GM19452 (cell line): ENCODE data around the gene VPS45.
"Not testable (repeated sequence)": the region's sequence is repeated elsewhere in the genome, so short reads cannot be mapped to it uniquely, and the experiment has no call there.

Source experiments
- ATAC-seq: cut with Tn5 transposase; IDR thresholded peaks from one replicate; pipeline ENCODE4 v1.9.1; 2021; ENCODE audit not compliant: unreplicated experiment

VPS45 gene

DNA sequence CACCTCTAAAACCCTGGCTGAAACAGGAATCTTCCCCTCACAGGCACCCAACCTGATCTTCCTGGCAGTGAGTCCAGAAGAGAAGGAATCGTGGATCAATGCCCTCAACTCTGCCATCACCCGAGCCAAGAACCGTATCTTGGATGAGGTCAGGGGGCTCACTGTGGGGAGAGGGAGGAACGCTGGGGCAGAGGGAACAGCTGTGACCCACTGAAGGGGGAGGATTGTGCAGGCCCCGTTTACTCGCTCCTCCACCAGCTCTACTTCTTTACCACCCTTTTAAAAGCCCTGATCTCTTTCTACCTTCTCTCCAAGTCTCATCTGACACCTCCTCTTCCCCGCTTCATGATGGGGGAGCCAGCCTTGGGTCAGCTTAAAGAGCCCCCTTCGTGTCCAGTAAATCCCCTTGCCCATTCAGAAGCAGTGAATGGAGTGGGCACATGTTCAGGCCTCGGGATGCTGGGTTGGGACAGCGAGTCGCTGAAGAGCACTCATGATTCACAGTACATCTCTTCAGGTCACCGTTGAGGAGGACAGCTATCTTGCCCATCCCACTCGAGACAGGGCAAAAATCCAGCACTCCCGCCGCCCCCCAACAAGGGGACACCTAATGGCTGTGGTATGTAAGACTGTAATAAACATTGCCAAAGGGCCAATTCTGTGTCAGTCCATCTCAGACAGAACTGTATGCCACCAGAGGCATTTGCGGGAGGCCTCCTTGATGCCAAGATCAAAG is 89.5 kb downstream of the VPS45 start:
- ATAC-seq, result no peak

DNA sequence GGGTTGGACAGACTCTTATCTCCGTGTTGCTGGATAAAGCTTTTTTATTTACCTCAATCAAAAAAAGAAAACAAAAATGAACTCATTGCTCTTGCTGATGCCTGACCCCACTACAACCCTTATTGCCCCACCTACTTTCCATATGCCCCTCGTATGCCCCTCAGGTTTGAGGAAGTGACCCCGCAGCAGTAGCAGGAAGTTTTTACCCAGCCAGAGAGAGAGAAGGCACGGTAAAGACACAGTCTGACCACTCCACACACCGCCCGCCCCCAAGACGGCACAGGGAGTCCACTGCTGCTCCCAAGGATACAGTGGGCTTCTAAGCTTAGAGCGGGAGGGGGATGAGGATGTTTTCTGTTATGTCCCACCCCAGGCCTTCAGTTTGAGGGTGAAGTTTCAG is 92.0 kb downstream of the VPS45 start:
- no peak for ATAC-seq

DNA sequence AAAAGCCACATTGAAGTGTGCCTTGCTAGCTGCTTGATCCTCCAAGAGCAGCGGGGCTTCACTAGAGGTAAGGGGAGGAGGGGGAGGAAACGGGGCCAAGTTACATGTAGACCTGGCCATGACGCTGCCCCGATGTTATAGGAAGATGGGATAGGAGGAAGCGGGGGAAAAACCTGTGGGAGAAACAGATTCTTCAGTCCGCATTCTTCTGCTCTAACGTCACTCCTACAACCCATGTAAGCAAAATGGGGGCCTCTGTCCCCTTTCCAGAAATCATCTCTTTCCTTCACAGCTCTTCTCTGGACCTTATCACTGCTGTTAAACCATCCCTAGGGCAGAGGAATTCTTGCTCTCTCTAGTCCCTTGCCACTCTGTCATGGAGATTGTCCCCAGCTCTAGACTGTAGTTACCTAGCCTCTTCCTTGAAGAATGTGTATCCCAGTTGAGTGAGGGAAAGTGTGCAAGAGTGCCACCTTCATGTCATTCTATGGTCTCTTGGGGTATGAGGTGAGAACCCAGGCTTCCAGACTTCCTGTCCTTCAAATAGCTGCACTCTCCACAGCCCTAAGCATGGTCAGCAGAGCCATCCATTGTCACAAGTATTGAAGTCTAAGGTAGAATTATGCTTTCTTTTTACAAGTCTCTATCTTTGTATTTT is 93.5 kb downstream of the VPS45 start:
- no peak for ATAC-seq

DNA sequence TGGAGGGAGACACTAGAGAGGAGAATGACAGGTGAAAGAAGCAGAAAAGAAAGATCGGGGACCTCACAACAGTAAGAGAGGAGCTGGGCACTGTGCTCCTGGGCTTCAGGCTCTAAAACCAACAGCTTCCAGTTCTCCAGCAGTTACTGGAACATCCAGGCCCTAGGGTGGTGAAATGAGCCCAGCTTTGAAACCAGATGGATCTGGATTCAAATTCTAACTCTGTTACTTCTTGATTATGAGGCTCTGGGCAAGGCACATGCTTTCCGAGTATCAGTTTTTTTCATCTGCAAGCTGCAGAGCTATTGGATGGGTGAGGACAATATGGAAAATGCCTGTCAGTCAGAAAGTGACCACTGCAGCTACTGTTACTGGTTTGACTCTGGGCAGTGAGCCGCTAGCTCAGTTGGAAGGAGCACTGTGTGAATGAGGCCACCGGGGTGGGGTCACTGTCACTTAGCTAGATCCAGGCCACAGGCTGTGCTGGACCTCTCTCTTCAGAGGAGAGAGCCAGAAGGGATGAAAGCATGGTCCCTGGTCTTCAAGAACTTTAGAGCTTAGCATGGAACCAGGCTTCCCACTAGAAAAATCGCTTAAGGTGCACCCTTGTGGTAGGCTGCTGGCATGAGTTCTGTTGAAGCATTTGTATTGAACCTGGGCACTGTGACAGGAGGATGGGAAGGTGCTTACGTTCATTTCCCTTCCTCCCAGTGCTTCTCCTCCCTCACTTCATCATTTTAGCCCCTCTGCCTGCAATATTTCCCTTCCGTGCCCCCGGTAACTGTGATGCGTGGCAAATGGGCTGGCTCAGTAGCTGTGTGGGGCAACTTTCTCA is 94.4 kb downstream of the VPS45 start:
- ATAC-seq, result no peak

DNA sequence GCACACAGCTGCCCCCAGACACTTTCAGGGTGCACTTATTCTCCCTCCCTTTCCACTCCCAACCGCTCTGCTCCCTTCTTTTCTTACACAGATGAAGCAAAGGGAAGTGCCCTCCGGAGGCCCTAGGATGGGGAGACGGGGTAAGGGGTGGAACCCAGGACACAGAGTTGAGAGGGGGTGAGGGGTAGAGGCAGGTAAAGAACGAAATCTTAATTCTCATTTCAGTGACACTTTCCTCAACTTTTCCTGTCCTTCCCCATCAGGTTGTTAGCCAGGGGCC is 94.9 kb downstream of the VPS45 start:
- ATAC-seq, result no peak

DNA sequence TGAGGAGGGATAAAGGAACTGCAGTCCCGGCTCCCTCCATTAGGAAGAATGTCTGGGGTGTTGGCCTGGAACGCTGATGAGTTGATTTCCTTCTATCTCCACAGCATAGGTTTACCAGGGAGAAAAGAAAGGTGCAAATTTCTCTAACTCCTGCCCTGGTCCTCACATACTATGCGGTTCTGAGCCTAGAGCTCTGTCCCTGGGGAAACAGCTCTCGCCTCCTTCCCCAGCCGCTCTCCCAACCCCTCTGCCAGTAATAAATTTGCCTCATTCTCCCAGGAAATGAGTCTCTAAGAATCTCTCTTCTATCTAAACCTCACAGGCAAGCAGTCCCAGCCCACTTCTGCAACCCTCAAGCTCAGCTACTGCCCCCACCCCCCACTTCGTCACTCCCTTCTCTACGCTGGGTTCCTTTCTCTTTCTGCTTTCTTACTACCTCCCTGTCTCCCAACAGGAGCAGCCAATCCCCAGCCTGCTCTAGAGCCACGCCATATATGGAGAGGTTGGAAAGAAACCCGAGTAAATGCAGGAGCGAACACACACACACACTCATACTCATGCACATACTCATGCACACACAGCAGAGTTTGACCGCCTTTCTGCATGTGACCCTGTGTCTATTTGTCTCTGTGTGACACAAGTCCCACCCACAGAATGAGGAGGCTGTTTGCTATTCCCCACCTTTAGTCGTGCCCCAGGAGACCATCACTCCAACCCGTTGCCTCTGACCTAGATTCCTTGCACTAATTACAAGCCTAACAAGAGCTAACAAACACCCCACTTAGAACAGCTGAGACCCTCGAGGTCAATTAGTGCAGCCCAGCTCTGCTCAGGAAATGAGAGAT is 95.5 kb downstream of the VPS45 start:
- ATAC-seq, result no peak

DNA sequence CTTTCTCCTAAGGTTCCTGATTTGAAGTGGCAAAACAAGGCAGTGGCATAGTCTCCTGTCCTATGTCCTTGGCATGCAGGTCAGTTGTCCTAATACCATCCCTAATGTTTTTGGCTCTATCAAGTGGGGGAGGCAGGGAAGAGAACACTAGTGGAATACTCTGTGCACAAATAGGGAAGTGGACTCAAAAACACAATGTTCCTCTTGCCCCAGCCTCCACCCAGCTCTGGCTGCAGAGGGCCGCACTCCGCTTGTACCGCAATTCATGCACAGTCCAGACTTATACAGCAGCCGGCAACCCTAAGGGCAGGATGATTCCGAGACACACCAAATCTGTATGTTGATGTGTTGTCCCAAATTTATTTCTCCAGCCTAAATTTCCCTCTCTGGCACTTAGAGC is 96.6 kb downstream of the VPS45 start:
- no peak for ATAC-seq

DNA sequence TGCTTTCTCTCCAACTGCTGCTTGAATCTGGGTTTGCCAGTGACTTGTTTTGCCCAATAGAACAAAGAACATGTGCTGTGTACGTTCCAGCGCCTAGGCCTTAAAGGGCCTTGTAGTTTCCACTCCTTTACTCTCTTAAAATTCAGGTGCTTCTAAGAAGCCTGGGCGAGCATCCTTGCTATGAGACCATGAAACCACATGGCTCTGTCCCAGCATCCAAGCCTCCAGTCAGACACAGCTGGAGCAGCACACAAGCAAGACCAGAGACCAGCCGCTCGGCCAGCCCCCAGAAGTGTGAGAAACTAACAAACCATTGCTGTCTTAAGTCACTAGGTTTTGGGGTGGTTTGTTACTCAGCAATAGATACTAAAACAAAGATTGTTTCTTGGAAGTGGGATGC is 97.2 kb downstream of the VPS45 start:
- ATAC-seq, result no peak

DNA sequence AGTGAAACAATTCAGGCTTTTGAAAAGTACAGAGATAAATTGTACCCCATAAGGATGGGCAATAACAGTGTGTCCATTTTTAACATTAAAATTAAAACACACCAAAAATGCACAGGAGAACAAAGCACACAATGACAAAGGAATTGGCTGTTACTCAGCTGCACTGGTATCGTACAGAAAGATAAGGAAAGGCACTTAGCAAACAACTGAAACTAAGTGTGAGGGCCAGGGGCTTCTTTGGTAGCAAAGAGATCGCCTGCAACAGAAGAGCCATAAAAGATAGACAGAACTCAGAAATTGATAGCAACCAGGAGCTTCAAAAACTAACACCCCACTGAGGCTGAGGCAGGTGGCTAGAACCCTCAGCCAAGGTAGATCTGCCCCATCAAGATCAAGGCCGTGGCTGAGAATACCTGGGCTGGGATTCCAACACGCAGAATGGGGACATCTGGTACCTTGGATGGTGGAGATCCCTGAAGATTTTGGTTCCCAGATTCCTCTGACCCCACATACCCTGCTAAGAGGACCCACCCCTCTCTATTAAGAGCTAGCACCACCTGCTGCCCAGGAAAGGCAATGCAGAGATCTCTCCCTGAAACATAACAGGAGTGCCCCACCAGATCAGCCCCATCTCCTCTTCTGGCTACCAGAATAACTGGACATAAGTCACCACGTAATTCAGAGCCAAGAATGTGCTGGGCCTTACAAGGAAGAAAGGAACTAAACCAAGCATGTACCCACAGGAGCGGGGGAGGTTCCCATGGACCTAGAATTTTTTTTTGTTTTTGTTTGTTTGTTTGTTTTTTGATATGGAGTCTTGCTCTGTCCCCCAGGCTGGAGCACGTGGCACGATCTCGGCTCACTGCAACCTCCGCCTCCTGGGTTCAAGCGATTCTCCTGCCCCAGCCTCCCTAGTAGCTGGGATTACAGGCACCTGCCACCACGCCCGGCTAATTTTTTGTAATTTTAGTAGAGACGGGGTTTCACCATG is 98.3 kb downstream of the VPS45 start:
- no peak for ATAC-seq

DNA sequence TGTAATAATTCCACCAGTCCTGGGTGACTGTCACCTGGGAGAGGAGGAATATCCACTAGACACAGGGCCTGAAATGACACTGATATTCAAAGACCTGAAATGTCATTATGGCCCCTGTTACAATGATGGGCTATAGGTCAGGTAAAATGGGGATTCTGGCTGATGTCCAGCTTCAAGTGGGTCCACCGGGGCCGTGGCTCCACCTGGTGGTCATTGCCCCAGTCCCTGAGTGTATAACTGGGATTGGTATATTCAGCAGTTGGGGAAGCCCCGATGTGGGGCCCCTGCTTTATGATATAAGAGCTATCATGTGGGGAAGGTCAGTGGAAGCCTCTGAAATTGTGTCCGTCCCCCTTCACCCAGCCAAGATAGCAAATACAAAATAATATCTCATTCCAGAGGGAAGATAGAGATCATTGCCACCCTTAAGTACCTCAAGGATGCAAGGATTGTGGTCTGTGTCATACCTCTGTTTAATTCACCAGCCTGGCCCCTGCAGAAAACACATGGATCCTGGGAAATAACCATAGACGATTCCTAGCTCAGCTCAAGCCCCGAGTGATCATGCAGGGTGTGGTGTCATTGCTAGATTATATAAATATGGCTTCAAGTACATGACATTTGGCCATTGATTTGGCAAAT is 101.5 kb downstream of the VPS45 start:
- ATAC-seq, result no peak

DNA sequence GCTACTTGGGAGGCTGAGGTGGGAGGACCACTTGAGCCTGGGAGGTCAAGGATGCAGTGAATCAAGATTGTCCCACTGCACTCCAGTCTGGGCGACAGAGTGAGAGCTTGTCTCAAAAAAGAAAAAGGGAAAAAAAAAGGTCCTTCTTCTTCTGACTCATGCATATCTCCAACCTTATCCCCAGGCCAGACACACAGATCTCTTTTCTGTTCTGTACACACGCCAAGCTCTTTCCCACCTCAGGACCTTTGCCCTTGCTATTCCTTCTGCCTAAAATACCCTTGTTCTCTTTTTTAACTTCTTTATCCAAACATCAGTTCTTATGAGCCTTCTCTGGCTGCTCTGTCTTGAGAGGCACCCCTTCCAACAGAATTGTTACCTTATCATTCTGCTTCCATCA is 104.2 kb downstream of the VPS45 start:
- no peak for ATAC-seq

DNA sequence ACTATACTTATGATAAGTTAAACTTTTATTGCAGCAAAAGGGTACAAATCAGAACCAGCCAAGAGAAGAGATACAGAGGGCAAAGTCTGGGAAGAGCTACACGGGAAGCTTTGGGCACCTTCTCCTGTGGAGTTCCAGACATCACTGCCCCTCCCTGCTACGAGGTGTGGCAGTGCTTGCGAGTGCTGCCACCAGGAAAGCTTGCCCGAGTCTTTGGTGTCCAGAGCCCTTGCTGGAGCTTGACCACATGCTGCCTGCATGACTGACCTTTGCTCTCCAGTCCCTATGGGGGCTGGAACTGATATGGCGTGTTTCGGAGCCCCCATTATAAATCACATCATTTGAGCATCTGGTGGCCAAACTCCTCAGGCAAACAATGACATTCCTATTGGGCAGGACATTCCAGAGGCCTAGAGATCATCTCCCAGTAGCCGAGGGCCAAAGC is 105.6 kb downstream of the VPS45 start:
- ATAC-seq, result no peak

DNA sequence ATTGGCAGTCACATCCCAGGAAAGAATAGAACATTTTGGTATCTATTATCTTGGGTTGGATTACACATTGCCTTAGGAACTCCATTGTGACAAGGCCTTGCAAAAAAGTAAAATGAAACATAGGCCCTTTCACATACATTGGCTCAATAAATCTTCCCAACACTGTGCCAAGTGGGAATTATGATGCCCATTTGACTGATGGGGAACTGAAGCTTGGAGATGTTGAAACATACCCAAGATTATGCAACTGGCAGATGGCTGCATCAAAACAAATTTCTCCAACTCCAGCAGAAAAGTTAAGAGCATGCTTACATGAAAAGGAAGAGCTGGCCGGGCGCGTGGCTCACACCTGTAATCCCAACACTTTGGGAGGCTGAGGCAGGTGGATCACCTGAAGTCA is 109.0 kb downstream of the VPS45 start:
- ATAC-seq, result no peak

DNA sequence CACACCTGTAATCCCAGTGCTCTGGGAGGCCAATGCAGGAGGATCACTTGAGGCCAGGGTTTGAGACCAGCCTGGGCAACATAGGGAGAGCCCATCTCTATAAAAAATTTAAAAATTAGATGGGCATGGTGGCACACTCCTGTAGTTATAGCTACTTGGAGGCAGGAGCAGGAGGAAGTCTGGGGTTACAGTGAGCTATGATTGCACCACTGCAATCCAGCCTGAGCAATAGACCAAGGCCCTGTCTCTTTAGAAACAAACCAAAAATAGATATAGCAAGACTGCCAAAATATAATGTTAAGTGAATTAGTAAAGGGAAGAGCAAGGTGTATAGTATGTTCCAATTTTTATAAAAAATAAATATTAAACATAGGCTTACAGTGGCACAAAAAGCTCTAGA is 111.0 kb downstream of the VPS45 start:
- no peak for ATAC-seq

DNA sequence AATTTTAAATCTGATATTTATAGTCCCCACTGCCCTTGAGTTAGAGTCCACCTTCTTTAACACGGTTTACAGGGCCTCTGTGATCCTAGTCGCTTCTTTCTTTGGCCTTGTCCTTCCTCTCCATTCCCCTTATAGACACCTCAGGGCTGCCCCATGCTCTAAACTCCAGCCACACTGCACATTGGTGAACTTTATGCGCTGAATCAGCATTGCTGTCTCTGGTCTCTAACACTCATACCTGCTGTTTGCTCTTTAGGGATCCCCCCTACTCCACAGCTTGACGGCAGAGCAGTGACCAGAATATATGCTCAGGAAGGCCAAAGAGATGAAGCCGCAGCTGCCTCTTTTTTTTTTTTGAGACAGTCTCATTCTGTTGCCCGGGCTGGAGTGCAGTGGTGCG is 112.3 kb downstream of the VPS45 start:
- ATAC-seq, result no peak

DNA sequence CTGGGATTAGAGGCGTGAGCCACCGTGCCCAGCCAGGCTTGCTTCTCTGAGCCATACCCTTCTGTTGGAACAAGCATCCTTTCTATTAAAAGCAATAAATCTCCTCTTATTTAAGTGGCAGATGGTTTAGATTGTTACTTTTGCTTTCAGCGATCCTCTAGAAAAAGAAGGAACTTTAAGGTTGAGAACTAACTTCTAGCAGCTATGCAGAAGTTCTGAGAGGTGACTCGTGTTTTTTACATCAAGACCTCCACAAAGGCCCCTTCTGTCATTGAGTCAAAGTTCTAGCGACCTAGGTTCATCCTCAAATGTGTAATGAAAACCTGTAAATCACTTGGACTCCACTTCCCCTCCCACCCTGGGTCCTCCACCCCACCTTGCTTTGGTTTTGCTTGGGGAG is 112.9 kb downstream of the VPS45 start:
- no peak for ATAC-seq

DNA sequence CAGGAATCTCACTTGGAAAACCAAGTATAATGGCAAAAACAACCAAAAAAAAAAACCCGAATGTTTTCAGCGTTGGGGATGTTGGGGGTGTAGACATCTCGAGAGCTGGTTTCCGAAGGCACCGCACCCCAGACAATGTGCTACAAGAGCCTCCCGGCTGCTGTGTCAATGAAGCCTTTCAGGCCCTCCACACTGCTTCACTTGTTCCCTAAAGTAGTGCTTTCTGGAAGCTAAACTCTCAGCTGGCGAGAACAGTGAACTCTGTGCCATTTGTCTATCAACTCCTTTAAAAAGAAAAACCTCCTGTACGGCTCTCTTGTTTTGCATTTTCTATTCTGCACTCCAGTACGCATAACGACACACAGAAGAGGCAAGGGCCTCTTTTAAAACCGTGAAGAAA is 114.7 kb downstream of the VPS45 start:
- ATAC-seq, result no peak

DNA sequence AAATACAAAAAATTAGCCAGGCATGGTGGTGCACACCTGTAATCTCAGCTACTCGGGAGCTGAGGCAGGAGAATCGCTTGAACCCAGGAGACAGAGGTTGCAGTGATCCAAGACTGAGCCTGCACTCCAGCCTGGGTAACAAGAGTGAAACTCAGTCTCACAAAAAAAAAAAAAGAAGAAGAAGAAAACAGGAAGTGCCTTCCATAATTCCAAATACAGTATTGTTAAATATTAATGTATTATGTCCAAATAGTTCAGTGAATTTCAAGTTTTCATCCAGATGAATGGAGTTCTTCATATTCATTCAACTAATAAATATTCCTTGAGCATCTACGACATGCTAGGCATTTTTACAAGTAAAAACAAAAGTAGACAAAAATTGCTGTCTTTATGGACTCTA is 115.5 kb downstream of the VPS45 start:
- no peak for ATAC-seq

DNA sequence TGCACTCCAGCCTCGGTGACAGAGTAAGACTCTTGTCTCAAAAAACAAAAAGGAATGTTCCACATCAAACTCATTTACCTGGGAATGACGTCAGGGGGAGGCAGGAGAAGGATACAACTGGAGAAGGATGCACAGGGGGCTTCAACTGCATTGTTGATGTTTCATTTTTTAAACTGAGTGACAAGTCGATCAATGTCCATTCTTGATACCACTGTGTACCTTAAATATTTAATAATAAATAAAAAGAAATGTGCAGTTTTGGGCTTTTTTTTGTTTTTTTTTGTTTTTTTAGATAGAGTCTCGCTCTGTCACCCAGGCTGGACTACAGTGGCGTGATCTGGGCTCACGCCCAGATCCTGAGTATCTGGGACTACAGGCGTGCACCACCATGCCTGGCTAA is 117.9 kb downstream of the VPS45 start:
- ATAC-seq, result no peak

DNA sequence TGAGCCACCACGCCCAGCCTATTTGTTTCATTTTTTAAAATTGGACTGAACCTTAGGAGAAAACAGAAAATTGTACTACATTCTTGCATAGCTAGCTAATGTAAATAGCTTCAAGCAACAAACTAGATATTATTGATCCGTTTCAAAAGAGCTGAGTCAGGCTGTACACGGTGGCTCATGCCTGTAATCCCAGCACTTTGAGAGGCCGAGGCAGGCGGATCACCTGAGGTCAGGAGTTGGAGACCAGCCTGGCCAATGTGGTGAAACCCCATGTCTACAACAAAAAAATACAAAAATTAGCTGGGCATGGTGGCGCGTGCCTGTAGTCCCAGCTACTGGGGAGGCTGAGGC is 118.8 kb downstream of the VPS45 start:
- ATAC-seq, result not testable (repeated sequence)
